Kidney (tissue), 14 donors: Measurements from ENCODE around the gene MRS2. TPM values are rescaled to one million over a fixed set of nuclear protein-coding genes. Genes with fewer than 3 reads are reported as not detected.

Source experiments
- DNase-seq, 5 donors: peaks; one replicate each; pipeline ENCODE4 v3.0.0-alpha.2; 2013 to 2020
- FAIRE-seq: peaks from 2 replicates; lab custom pipeline; 2012; peaks lifted over from hg19 to GRCh38; lab: Jason Lieb, UNC
- H3K27ac ChIP-seq, 2 donors: one replicate each; pipeline ENCODE4 v1.7.0; 2013; ENCODE audit warnings: low read depth in 2 of 2, low read length in 2 of 2, inconsistent platforms in 1 of 2
- H3K27me3 ChIP-seq: one replicate; pipeline ENCODE4 v1.7.1; 2013; ENCODE audit warnings: low read length, inconsistent platforms; ENCODE audit not compliant: control insufficient read depth, insufficient read depth
- H3K36me3 ChIP-seq, 3 donors: one replicate each; pipeline versions ENCODE4 v1.7.0 to v1.7.1; 2013; ENCODE audit warnings: low read length in 3 of 3, control low read depth in 1 of 3, inconsistent platforms in 1 of 3; ENCODE audit not compliant: insufficient read depth in 3 of 3, control insufficient read depth in 2 of 3
- H3K4me1 ChIP-seq, 3 donors: one replicate each; pipeline versions ENCODE4 v1.7.0 to v1.7.1; 2013; ENCODE audit warnings: low read length in 3 of 3, inconsistent platforms in 1 of 3, low read depth in 1 of 3; ENCODE audit not compliant: control insufficient read depth in 2 of 3, insufficient read depth in 2 of 3
- H3K4me3 ChIP-seq, 3 donors: one replicate each; pipeline versions ENCODE4 v1.7.0 to v1.8.1; 2013; ENCODE audit warnings: low read length in 3 of 3, control low read depth in 1 of 3, inconsistent platforms in 1 of 3
- H3K9ac ChIP-seq, 3 donors: one replicate each; pipeline versions ENCODE4 v1.7.0 to v1.7.1; 2013; ENCODE audit warnings: low read length in 3 of 3, control low read depth in 1 of 3, inconsistent platforms in 1 of 3
- H3K9me3 ChIP-seq, 3 donors: one replicate each; pipeline versions ENCODE4 v1.7.0 to v1.7.1; 2013; ENCODE audit warnings: low read length in 3 of 3, control low read depth in 1 of 3, inconsistent platforms in 1 of 3; ENCODE audit not compliant: control insufficient read depth in 2 of 3, insufficient read depth in 1 of 3
- intact Hi-C: fragments of 100-400 bp; cut with DNase I; formaldehyde crosslinking; loops from one replicate; pipeline ENCODE4 v1.11.1; 2022
- polyA plus RNA-seq: library from polyadenylated mRNA; stranded (reverse); fragments of 350-450 nt; fragmentation: Illumina TruSeq; extraction: RNeasy Lipid Tissue Mini Kit (QIAGEN cat#74804); gene quantifications from one replicate; pipeline ENCODE4 v1.2.3, GENCODE V29; 2014; ENCODE audit warnings: low read depth, low replicate concordance; ENCODE audit not compliant: insufficient read depth
- total RNA-seq: library from RNA; stranded (reverse); fragmentation: NEBNext Ultra II Directional; extraction: Animal tissue kit (Norgen Biotek cat#: 25700); gene quantifications from one replicate; pipeline ENCODE4 v1.2.1, GENCODE V29; 2021
- TF ChIP-seq, protein P1 (sequence below): IDR thresholded peaks from 3 replicates; pipeline ENCODE4 v1.5.1; 2012; ENCODE audit warnings: mild to moderate bottlenecking, moderate library complexity, borderline replicate concordance; ENCODE audit not compliant: insufficient read depth; ENCODE audit errors: extremely low read depth
- donor health status: control.
- donor health status: control.
- donor health status: control.
- donor health status: control.
- donor health status: control.
- donor health status: DM: yes; HTN: yes; CAD: no.
- donor health status: Normal renal cell carcinoma (clear cell type).

The MRS2 gene
- total and polyA plus RNA-seq, 2 donors from 2014 or later, result 23.6 to 27.8 TPM

GRCh38 chr6:24425091-24425490, 22.4 kb downstream of the MRS2 start:
- no peak overlapping the region for H3K4me3 ChIP-seq
- H3K9me3 ChIP-seq, result no peaks in the 10 kb centered on the region
- H3K27me3 ChIP-seq, result no peaks in the 10 kb centered on the region
- DNase-seq, result no peak
- FAIRE-seq, result no peak
- H3K36me3 ChIP-seq, result peaks cover 5 to 52% (median 34%) of the 10 kb centered on the region in 3 donors
- H3K4me1 ChIP-seq, result no peaks in the 10 kb centered on the region
- no peak overlapping the region for H3K27ac ChIP-seq
- intact Hi-C loops, result no loop called here
- TF ChIP-seq, protein P1, sequence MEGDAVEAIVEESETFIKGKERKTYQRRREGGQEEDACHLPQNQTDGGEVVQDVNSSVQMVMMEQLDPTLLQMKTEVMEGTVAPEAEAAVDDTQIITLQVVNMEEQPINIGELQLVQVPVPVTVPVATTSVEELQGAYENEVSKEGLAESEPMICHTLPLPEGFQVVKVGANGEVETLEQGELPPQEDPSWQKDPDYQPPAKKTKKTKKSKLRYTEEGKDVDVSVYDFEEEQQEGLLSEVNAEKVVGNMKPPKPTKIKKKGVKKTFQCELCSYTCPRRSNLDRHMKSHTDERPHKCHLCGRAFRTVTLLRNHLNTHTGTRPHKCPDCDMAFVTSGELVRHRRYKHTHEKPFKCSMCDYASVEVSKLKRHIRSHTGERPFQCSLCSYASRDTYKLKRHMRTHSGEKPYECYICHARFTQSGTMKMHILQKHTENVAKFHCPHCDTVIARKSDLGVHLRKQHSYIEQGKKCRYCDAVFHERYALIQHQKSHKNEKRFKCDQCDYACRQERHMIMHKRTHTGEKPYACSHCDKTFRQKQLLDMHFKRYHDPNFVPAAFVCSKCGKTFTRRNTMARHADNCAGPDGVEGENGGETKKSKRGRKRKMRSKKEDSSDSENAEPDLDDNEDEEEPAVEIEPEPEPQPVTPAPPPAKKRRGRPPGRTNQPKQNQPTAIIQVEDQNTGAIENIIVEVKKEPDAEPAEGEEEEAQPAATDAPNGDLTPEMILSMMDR, result no peak
- no peak overlapping the region for H3K9ac ChIP-seq

- Histone ChIP-seq H3K9ac (no peak overlapping the region), H3K4me1 (no peaks in the 10 kb centered on the region), H3K36me3 (peaks cover 0 to 38% (median 28%) of the 10 kb centered on the region in 3 donors), H3K4me3 (no peak overlapping the region), H3K9me3 (no peaks in the 10 kb centered on the region), H3K27me3 (no peaks in the 10 kb centered on the region), H3K27ac (no peak overlapping the region)
- TF ChIP-seq, protein P1, result no peak
- intact Hi-C loops, result no loop called here
- DNase-seq (no peak), FAIRE-seq (no peak)
Observed at GRCh38 chr6:24426729-24427446, 24.2 kb downstream of the MRS2 start.

- peaks cover 0 to 21% (median 20%) of the 10 kb centered on the region in 3 donors for H3K36me3 ChIP-seq
- DNase-seq (no peak), FAIRE-seq (no peak)
- H3K4me1 ChIP-seq, result no peaks in the 10 kb centered on the region
- no peak overlapping the region for H3K4me3 ChIP-seq
- H3K9ac ChIP-seq, result no peak overlapping the region
- TF ChIP-seq, protein P1, result no peak
- intact Hi-C loops, result no loop called here
- H3K9me3 ChIP-seq, result no peaks in the 10 kb centered on the region
- H3K27me3 ChIP-seq, result no peaks in the 10 kb centered on the region
- no peak overlapping the region for H3K27ac ChIP-seq
Observed at GRCh38 chr6:24428615-24429014, 25.9 kb downstream of the MRS2 start.
